ENCODE data around the gene SIRPD. TPM values are rescaled to one million over a fixed set of nuclear protein-coding genes. Genes with fewer than 3 reads are reported as not detected.
A peak's percentile ranks its signal among the peaks of the same experiment; 100 is the strongest.
"Not testable (repeated sequence)": the region's sequence is repeated elsewhere in the genome, so short reads cannot be mapped to it uniquely, and the experiment has no call there.

SIRPD gene
- total RNA-seq, 1 donor from 2014 or later: not detected

DNA sequence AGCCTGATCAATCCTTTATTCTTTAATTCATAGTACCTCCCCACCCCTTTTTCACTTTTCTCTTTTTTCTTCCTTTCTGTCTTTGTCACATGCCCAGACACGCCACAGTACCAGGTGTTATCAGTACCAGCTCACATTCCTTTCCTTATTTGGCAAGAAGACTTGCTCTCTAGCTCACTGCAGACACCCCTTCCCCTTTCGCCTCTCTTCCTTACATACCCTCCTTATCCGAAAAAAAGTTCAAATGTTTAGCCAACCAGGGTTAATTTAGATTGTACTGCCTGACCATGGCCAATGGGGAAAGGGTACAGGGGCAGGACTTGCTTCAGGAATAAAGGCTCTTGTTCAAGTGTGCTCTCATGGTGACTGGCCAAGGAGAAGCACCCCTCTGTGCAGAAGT is 57.0 kb downstream of the SIRPD start:
- no peak for DNase-seq
- no peak for ATAC-seq
- intact Hi-C loops (cut with micrococcal nuclease): no loop called here

DNA sequence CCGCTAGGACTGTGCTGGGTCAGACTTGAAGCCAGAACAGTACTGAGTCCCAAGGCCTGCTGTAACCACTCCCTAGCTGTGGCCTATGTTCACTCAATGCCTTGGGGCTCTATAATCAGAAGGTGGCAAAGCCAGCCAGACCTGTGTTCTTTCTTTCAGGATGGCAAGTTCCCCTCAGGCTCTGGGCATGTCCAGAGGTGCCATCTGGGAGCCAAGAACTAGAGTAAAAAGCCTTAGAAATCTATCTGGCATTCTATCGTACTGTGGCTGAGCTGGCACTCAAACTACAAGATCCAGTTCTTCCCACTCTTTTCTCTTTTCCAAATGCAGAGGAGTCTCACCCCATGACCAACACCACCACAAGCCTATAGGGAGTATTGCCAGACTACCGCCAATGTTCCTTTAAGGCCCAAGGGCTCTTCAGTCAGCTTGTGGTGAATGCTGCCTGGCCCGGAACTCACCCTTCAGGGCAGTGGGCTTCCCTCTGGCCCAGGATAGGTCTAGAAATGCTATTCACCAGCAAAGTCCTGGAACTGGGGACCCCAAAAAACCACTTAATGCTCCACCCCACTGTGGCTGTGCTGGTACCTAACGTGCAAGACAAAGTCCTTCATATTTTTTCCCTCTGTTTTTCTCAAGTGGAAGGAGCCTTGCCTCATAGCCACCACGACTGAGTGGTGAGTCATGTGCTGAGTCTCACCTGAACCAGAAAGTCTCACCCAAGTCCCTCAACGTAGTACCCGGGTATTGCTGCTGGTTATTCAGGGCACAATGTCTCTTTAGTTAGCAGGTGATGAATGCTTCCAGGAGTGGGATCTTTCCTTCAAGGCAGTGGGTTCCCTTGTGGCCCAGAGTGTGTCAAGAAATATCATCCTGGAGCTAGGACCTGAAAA is 57.7 kb downstream of the SIRPD start:
- intact Hi-C loops (cut with micrococcal nuclease): no loop called here
- no peak for ATAC-seq

GRCh38 chr20:1497371-1497770 is 60.1 kb downstream of the SIRPD start:
- intact Hi-C loops (cut with micrococcal nuclease); ATAC-seq; DNase-seq: not testable (repeated sequence)

More for the DNA sequence above, 57.7 kb downstream of the SIRPD start:
- DNase-seq: no peak

DNA sequence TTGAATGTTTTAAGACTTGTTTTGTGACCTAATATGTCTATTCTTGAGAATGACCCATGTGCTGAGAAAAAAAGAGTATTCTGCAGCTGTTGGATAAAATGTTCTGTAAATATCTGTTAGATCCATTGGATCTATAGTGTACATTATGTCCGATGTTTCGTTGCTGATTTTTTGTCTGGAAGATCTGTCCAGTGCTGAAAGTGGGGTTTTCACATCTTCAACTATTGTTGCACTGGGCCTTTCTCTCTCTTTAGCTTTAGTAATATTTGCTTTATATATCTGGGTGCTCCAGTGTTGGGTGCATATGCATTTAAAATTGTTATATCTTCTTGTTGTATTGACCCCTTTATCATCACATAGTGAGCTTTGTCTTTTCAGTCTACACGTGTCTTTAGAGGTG is 60.6 kb downstream of the SIRPD start:
- DNase-seq: no peak
- no peak for ATAC-seq
- intact Hi-C loops (cut with micrococcal nuclease): no loop called here

GRCh38 chr20:1494436-1494835 is 63.1 kb downstream of the SIRPD start:
- DNase-seq (no peak), ATAC-seq (no peak)
- intact Hi-C loops (cut with micrococcal nuclease): no loop called here

DNA sequence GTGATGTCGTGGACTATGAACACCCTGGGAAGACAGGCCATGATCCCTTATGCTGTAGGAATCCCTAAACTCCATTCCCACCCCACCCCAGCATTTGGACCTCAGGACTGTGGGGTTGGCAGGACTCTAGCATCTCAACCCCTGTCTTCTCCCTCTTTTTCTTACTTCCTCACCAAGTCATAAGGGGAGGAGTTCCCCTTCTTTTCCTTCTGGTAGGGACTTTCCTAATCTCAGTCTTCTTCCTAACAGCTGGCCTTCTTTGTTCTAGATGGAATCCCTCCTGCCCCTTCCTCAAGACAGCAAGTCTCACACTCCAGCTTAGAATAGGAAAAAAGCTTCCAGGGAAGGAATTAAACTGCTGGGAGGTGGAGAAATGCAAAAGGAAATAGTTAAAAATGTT is 64.0 kb downstream of the SIRPD start:
- intact Hi-C loops (cut with micrococcal nuclease): no loop called here

GRCh38 chr20:1491860-1492642 is 65.5 kb downstream of the SIRPD start:
- DNase-seq (no peak), ATAC-seq (peak; percentile 49)
- intact Hi-C loops (cut with micrococcal nuclease): no loop called here

More for the DNA sequence above, 64.0 kb downstream of the SIRPD start:
- DNase-seq (no peak), ATAC-seq (no peak)

GRCh38 chr20:1491281-1491840 is 66.1 kb downstream of the SIRPD start, which contains the start of gene SIRPB2:
SIRPB2 (minus strand) TSS chr20:1491420; CDS start chr20:1491359, 61 bp downstream.
- ATAC-seq (peak; percentile 70), DNase-seq (peak; percentile 61)
- intact Hi-C loops (cut with micrococcal nuclease): no loop called here

GRCh38 chr20:1490643-1491195 is 66.8 kb downstream of the SIRPD start:
- intact Hi-C loops (cut with micrococcal nuclease): no loop called here
- ATAC-seq (peak; percentile 25), DNase-seq (no peak)

DNA sequence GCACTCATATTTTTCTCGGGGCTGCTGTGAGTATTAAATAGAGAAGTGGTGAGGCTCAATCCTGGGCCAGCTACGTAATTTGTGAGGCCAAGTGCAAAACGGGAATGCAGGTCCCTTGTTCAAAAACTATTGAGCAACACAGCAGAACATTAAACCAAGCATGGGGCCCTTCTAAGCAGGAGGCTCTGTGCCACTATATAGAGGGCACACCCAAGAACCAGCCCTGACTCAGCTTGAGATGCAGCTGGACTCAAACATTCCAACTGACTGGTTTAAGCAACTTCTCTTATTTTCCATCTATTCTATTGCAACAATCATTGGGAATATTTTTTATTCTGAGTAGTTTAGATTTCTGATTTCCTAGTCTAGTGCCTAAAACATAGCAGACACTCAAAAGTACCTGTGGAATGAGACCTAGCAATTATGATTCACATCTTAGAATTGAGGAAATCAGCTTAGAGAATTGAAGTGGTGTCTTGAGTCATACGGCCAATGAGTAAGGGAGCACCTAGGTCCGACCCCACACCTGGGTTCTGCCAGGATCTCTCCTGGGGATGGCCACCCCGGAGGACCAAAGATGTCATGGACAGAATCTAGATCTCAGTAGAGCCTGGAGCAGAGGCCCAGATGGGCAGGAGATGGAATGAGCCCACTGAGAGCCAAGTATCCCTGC is 67.6 kb downstream of the SIRPD start:
- ATAC-seq (peak; percentile 71), DNase-seq (no peak)
- intact Hi-C loops (cut with micrococcal nuclease): no loop called here

DNA sequence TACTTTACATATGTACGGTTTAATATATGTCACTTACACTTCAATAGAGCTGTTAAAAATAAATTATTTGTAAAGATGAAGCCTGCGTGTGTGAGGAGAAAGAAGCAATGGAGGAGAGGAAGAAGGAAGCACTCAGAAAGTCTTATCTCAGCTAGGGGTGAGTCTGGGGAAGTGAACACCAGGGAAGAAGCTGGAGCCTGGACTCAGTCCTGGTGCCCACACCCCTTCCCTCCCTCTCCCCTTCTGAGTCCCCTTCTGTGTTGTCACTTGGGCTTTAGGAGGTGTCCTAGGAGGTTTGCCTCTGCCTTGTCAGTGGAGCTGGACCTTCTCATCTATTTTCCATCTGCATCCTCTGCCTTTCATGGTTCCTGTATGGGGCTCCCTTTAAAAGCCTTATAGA is 68.2 kb downstream of the SIRPD start:
- ATAC-seq (peak; percentile 44), DNase-seq (no peak)
- intact Hi-C loops (cut with micrococcal nuclease): no loop called here

DNA sequence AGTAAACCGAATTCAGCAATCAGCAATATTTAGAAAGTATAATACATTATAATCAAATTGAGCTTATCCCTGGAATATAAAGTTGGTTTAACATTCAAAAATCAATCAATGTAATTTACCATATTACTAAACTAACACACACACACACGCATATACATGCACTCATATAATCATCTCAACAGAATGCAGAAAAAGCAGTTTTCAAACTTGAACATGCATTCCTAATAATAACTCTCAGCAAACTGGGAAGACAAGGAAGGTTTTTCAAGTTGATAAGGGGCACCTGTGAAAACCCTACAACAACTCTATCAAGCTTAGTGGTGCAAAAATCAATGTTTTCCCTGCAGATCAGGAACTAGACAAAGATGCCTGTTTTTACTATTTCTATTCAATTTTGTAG is 70.9 kb downstream of the SIRPD start:
- DNase-seq (no peak), ATAC-seq (no peak)
- intact Hi-C loops (cut with micrococcal nuclease): no loop called here

GRCh38 chr20:1484438-1485116 is 72.9 kb downstream of the SIRPD start:
- no peak for DNase-seq
- intact Hi-C loops (cut with micrococcal nuclease): no loop called here
- no peak for ATAC-seq

Other genes starting within 250 kb of the SIRPD start
- 1.5 TPM for gene SDCBP2, start 228.6 kb downstream of the SIRPD start, total RNA-seq
- gene FKBP1A, start 164.7 kb downstream of the SIRPD start, total RNA-seq: 135 TPM
- gene NSFL1C, start 90.9 kb downstream of the SIRPD start, total RNA-seq: 59.9 TPM
- gene SIRPB2, start 66.3 kb downstream of the SIRPD start, total RNA-seq: 3.5 TPM
- gene SIRPB1, start 62.3 kb upstream of the SIRPD start, total RNA-seq: 0.82 TPM
- 0.20 TPM for gene SIRPG, start 100.1 kb upstream of the SIRPD start, total RNA-seq